Endothelial cell of umbilical vein (primary cell): ENCODE results near the gene HSPG2.

Experiments used
- CTCF ChIP-seq, 2 donors: IDR thresholded peaks; 1 replicate in 1 of 2; 2 replicates in 1 of 2; pipeline ENCODE4 v1.5.1; 2011; ENCODE audit warnings: low read length in 2 of 2, mild to moderate bottlenecking in 2 of 2, moderate library complexity in 2 of 2, control low read depth in 1 of 2, inconsistent platforms in 1 of 2, low read depth in 1 of 2; ENCODE audit not compliant: insufficient read depth in 1 of 2; ENCODE audit errors: extremely low read depth in 1 of 2
- FOS ChIP-seq: IDR thresholded peaks from 2 replicates; pipeline ENCODE4 v1.6.1; 2011; ENCODE audit warnings: mild to moderate bottlenecking, low read length, moderate library complexity, borderline replicate concordance; ENCODE audit not compliant: insufficient read depth

GRCh38 chr1:21879928-21880618, 57.0 kb downstream of the HSPG2 start:
- TF ChIP-seq CTCF (IDR thresholded peaks at IDR 0.05; ENCODE audit: extremely low read depth in 1 of 2, insufficient read depth in 1 of 2, low read depth in 1 of 2, low read length in 2 of 2) (no peak), FOS (no peak)
